HG03342 (cell line): ENCODE data around the gene MTFP1.
"Not testable (repeated sequence)": the region's sequence is repeated elsewhere in the genome, so short reads cannot be mapped to it uniquely, and the experiment has no call there.

Experiments
- ATAC-seq: cut with Tn5 transposase; IDR thresholded peaks from one replicate; pipeline ENCODE4 v1.9.1; 2021; ENCODE audit warnings: mild to moderate bottlenecking, moderate library complexity; ENCODE audit not compliant: unreplicated experiment

The MTFP1 gene

GRCh38 chr22:30424534-30425326 is 838 bp upstream of the MTFP1 start:
- ATAC-seq: no peak

GRCh38 chr22:30425327-30425615 is 297 bp upstream of the MTFP1 start:
- ATAC-seq: no peak

DNA sequence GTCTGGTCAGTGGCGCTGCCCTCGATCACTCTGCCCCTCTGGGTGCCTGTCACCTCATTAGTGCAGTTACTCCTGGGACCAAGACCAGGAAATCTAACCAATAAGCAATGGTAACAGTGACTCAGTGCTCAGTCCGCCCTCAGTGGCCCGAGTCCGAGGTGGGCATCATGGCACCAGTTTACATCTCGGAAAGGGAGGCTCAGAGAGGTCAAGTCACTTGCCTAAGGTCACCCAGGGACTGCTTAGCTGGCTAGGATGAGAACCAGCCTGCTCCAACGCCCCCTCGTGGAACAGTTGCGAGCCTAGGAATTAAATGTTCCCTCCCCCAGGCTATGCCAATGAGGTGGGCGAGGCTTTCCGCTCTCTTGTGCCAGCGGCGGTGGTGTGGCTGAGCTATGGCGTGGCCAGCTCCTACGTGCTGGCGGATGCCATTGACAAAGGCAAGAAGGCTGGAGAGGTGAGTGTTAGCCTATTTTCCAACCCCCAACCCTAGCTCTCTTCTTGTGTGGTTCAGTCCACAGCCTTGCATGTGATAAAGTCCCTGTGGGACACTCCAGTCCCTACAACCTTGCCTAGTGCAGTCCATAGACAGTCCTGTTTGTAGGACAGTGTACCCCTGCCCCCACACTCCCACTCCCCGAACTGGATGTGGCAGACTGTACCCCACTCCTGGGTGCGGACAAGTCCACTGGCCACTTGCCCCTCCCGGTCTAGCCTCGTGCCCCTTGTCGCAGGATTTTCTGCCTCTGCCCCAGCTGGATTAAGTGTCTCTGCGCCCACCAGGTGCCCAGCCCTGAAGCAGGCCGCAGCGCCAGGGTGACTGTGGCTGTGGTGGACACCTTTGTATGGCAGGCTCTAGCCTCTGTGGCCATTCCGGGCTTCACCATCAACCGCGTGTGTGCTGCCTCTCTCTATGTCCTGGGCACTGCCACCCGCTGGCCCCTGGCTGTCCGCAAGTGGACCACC is 1.1 kb downstream of the MTFP1 start:
- ATAC-seq: no peak

DNA sequence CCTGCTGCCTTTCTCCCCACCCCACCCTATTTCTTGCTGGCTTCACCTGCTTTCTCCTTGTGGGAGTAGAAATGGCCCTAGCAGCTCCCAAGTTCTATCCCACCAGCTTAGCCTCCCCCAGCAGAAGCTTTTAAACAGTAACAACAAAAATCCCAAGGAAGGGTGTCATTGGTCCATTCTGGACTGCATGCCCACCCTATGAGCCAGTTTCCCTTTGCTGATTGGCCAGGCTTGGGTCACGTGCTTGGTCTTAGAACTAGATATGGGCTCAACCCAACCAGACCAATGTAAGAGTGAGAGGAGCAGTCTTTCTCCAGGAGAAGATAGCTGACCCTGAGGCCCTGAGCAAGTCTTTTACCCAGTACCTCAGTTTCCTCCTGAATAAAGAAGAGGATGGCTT is 2.3 kb downstream of the MTFP1 start:
- no peak for ATAC-seq

DNA sequence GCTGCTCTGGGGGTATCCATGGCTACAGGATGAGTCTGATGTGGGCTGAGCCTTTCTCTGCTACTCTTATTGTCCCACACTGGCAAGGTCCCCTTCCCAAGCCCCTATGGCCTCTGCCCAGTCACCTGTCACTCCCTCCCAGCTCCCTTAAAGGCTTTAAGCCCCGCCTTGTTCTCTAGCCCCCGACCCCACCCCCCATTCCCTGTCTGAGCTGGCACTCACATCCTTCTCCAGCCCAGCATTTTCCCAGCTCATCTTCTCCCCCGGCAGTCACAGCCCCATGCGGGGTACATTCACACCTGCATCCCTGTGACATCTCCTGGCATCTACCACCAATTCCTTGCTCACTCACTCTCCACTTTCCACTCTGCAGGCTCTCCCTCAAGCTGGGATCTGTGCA is 4.3 kb downstream of the MTFP1 start:
- no peak for ATAC-seq

GRCh38 chr22:30430933-30431332 is 5.4 kb downstream of the MTFP1 start:
- ATAC-seq: no peak

DNA sequence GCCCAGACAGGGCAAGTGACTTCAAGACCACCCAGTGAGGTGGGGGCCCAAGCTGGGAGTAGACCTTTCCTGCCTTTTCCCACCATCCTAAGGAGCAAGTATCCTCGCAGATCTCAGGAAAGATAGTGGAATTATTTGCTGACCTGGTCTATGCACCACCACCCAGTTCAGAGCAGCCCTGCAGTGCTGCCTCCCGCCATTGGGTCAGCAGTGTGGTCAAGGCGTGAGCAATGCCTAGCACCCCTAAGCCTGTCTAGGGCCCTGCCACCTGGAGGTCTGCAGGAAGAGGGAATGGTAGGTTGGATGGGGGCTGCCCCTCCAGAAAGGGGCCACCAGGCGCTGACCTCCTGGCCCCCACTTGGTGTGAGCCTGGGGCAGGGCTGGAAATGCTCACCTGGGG is 6.5 kb downstream of the MTFP1 start:
- no peak for ATAC-seq

DNA sequence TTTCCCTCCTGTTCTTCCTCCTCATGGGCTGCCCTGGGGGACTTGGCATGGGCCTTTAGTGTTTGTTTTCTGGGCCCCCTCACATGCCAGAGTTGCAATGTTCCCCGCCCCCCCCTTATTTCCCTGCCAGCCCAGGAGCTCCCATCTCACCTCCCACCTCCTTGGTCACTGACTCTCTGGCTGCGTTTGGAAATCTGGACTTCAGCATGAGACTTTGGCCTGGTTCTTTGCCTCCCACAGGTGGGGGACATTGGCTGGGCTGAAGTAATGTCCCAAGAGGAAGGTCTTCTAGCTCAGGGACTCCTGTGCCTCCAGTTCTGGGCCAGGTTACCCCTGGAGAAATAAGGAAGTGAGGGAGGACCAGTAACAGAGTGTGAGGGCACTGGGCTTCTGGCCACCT is 7.0 kb downstream of the MTFP1 start:
- no peak for ATAC-seq

DNA sequence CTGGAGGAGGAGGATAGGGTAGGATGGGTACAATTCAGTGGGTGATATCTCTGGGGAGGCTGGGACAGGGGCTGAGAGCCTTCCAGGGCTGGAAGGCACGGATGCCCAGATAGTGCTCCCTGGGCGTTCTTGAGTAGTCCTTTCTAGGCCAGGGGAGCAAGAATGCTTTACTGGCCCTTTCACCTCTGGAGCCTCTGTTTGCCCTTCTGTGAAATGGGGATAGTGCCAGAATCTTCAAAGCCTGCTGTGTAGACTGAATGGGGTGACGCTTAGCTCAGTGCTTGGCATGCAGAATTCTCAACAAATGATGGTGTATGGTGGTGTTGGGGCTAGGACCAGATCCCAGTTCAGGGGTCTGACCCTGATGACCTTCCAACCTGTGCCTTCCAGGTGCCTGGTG is 7.7 kb downstream of the MTFP1 start:
- no peak for ATAC-seq

DNA sequence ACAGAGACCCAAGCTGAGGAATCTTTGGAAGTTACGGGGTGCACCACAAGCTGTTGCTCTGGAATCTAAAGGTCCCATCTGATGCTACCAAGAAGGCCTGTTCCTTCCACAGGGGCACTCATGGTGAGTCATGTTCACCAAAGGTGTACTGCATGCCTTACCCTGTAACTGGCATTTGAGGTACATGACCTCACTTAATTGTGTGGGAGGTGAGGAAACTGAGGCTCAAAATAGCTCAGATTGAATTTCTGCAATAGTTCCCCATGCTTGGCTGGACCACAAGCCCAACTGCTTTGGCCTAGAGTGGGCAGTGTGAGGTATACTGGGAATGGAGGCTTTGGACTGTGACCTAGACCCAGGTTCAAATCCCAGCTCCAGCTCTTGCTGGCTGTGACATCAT is 8.2 kb downstream of the MTFP1 start:
- no peak for ATAC-seq

- ATAC-seq: no peak
Measured at GRCh38 chr22:30434843-30435242, 9.3 kb downstream of the MTFP1 start.

DNA sequence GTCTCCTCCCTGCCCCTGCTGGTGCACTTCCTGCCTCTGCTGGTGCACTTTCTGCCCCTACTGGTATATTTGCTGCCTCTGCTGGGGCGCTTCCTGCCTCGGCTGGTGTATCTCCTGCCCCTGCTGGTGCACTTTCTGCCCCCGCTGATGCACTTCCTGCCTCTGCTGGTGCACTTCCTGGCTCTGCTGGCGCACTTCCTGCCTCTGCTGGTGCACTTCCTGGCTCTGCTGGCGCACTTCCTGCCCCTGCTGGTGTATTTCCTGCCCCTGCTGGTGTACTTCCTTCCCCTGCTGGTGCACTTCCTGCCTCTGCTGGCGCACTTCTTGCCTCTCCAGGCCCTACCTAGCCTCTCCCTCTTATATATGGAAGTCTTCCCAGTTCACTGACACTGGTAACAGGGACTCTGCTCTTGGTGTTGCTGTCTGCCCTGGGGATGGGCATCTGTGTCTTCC is 10.1 kb downstream of the MTFP1 start:
- no peak for ATAC-seq

GRCh38 chr22:30436196-30436595 is 10.6 kb downstream of the MTFP1 start:
- ATAC-seq: no peak

- no peak for ATAC-seq
Measured at GRCh38 chr22:30438559-30438958, 13.0 kb downstream of the MTFP1 start.

GRCh38 chr22:30439226-30439625 is 13.7 kb downstream of the MTFP1 start:
- no peak for ATAC-seq

DNA sequence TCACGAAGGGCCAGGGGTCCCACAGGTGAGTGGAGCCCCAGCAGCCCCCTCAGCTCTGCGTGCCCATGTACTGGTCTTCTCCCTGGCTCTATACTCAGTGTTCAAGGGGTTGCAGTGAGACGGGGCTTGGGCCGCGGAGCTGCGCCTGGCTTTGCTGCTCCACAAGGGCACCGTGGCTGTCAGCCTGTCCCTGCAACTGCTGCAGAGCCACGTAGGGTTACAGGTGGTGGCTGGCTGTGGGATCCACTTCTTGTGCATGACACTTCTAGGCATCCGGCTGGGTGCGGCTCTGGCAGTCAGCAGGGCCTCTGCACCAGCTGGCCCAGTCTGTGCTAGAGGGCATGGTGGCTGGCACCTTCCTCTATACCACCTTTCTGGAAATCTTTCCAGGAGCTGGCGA is 14.3 kb downstream of the MTFP1 start:
- no peak for ATAC-seq

DNA sequence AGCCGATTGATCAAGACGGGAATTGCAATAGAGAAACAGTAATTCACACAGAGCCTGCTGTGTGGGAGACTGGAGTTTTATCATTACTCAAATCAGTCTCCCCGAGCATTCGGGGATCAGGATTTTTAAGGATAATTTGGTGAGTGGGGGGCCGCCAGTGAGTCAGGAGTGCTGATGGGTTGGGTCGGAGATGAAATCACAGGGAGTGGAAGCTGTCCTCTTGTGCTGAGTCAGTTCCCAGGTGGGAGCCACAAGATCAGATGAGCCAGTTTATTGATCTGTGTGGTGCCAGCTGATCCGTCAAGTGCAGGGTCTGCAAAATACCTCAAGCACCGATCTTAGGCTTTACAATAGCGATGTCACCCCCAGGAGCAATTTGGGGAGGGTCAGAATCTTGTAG is 15.5 kb downstream of the MTFP1 start:
- no peak for ATAC-seq

GRCh38 chr22:30444632-30445437 is 19.3 kb downstream of the MTFP1 start:
- ATAC-seq: no peak

GRCh38 chr22:30445438-30446145 is 20.0 kb downstream of the MTFP1 start:
- ATAC-seq: no peak

- no peak for ATAC-seq
Measured at GRCh38 chr22:30447656-30448055, 22.1 kb downstream of the MTFP1 start.

- ATAC-seq: not testable (repeated sequence)
Measured at GRCh38 chr22:30451488-30451887, 25.9 kb downstream of the MTFP1 start.
